ENCODE data around the gene FGF21. TPM values are rescaled to one million over a fixed set of nuclear protein-coding genes. Genes with fewer than 3 reads are reported as not detected.
A peak's percentile ranks its signal among the peaks of the same experiment; 100 is the strongest.
"Not testable (repeated sequence)": the region's sequence is repeated elsewhere in the genome, so short reads cannot be mapped to it uniquely, and the experiment has no call there.

Gene FGF21
- total and polyA plus RNA-seq, 7 experiments from 2014 or later: not detected

- Histone ChIP-seq H3K4me1 (ENCODE audit: control insufficient read depth in 2 of 2, insufficient read depth in 2 of 2, low read length in 2 of 2) (peaks cover 11 to 12% of the 10 kb centered on the region in 2 donors), H3K4me3 (ENCODE audit: low read length) (peak overlapping the region; percentile 95), H3K27ac (ENCODE audit: low read depth, low read length) (peak overlapping the region; percentile 79), H3K36me3 (ENCODE audit: control insufficient read depth in 2 of 3, insufficient read depth in 3 of 3, low read length in 3 of 3) (peaks cover 0 to 4% (median 0%) of the 10 kb centered on the region in 3 experiments), H3K9me3 (ENCODE audit: control insufficient read depth in 2 of 3, low read length in 3 of 3) (no peaks in the 10 kb centered on the region), H3K27me3 (ENCODE audit: control insufficient read depth in 2 of 2, insufficient read depth in 2 of 2, low read length in 2 of 2) (no peaks in the 10 kb centered on the region)
- peaks cover 0 to 8% (median 0%) of the 10 kb centered on the region in 5 donors for H3K36me3 Mint-ChIP-seq
- peak overlapping the region in 8 of 9 donors; percentile 26 to 87 (median 70) for H3K27ac Mint-ChIP-seq
- H3K9me3 Mint-ChIP-seq: peaks cover 0 to 2% (median 0%) of the 10 kb centered on the region in 11 donors
- peak overlapping the region; percentile 75 to 91 (median 86) for H3K4me3 Mint-ChIP-seq
- CTCF ChIA-PET: interaction anchor here (1.0 kb wide), 1 partner anchor 24 kb away, joined by 3 read pairs; no protein-coding TSS in a partner anchor
- H3K27me3 Mint-ChIP-seq: no peaks in the 10 kb centered on the region
- ATAC-seq (no peak), DNase-seq (no peak)
- POLR2A ChIA-PET: interaction anchor here (0.9 to 3.8 kb wide), 6 partner anchors 10 to 251 kb away, joined by 3 to 21 read pairs (median 3); partner anchors contain the start of genes CA11, RPL18 and SPHK2
- peaks cover 9 to 24% (median 20%) of the 10 kb centered on the region in 7 donors for H3K4me1 Mint-ChIP-seq
- intact Hi-C loops (cut with micrococcal nuclease): loop anchor here (1.0 to 5.0 kb wide), 13 partner anchors 10 to 370 kb away; partner anchors contain the start of genes DBP (in 2 of the 2), GYS1 (in 2 of the 2), RUVBL2 (in 2 of the 2) and CA11 (in 1 of the 2)
Measured at GRCh38 chr19:48714759-48715675, 40.3 kb upstream of the FGF21 start.

- peaks cover 0 to 4% (median 0%) of the 10 kb centered on the region in 3 experiments for H3K36me3 ChIP-seq (ENCODE audit: control insufficient read depth in 2 of 3, insufficient read depth in 3 of 3, low read length in 3 of 3)
- ChIA-PET CTCF (no interaction called here), POLR2A (interaction anchor here (3.8 kb wide), 1 partner anchor 10 kb away, joined by 21 read pairs; no protein-coding TSS in a partner anchor)
- no peaks in the 10 kb centered on the region for H3K27me3 ChIP-seq (ENCODE audit: control insufficient read depth in 2 of 2, insufficient read depth in 2 of 2, low read length in 2 of 2)
- intact Hi-C loops (cut with micrococcal nuclease): loop anchor here (2.0 kb wide), 2 partner anchors 223 to 247 kb away; partner anchors contain the start of gene CYTH2 (in 1 of the 2)
- peak overlapping the region in 7 of 10 donors; percentile 21 to 88 (median 47) for H3K4me3 Mint-ChIP-seq
- H3K27me3 Mint-ChIP-seq: no peaks in the 10 kb centered on the region
- H3K4me1 ChIP-seq (ENCODE audit: control insufficient read depth in 2 of 2, insufficient read depth in 2 of 2, low read length in 2 of 2): peaks cover 11 to 12% of the 10 kb centered on the region in 2 donors
- H3K4me1 Mint-ChIP-seq: peaks cover 13 to 28% (median 23%) of the 10 kb centered on the region in 7 donors
- DNase-seq: no peak
- no peak overlapping the region for H3K27ac ChIP-seq (ENCODE audit: low read depth, low read length)
- H3K36me3 Mint-ChIP-seq: peaks cover 0 to 8% (median 0%) of the 10 kb centered on the region in 5 donors
- no peak overlapping the region for H3K4me3 ChIP-seq (ENCODE audit: low read length)
- no peaks in the 10 kb centered on the region for H3K9me3 ChIP-seq (ENCODE audit: control insufficient read depth in 2 of 3, low read length in 3 of 3)
- H3K27ac Mint-ChIP-seq: peak overlapping the region in 1 of 9 donors; percentile 88
- peaks cover 0 to 2% (median 0%) of the 10 kb centered on the region in 11 donors for H3K9me3 Mint-ChIP-seq
- no peak for ATAC-seq
Measured at GRCh38 chr19:48715681-48716171, 39.6 kb upstream of the FGF21 start.

GRCh38 chr19:48716562-48717291, 38.6 kb upstream of the FGF21 start:
- H3K36me3 Mint-ChIP-seq: peaks cover 0 to 2% (median 0%) of the 10 kb centered on the region in 5 donors
- H3K4me3 Mint-ChIP-seq: peak overlapping the region in 6 of 10 donors; percentile 4 to 60 (median 34)
- no peaks in the 10 kb centered on the region for H3K9me3 Mint-ChIP-seq
- no peak overlapping the region for H3K27ac ChIP-seq (ENCODE audit: low read depth, low read length)
- peaks cover 17% of the 10 kb centered on the region in 2 donors for H3K4me1 ChIP-seq (ENCODE audit: control insufficient read depth in 2 of 2, insufficient read depth in 2 of 2, low read length in 2 of 2)
- peaks cover 19 to 35% (median 28%) of the 10 kb centered on the region in 7 donors for H3K4me1 Mint-ChIP-seq
- H3K9me3 ChIP-seq (ENCODE audit: control insufficient read depth in 2 of 3, low read length in 3 of 3): no peaks in the 10 kb centered on the region
- ATAC-seq (no peak), DNase-seq (no peak)
- ChIA-PET POLR2A (interaction anchor here (3.8 kb wide), 1 partner anchor 9 kb away, joined by 21 read pairs; no protein-coding TSS in a partner anchor), CTCF (interaction anchor here (0.8 kb wide), 1 partner anchor 31 kb away, joined by 3 read pairs; no protein-coding TSS in a partner anchor)
- intact Hi-C loops (cut with micrococcal nuclease): no loop called here
- H3K27me3 Mint-ChIP-seq: no peaks in the 10 kb centered on the region
- H3K27me3 ChIP-seq (ENCODE audit: control insufficient read depth in 2 of 2, insufficient read depth in 2 of 2, low read length in 2 of 2): no peaks in the 10 kb centered on the region
- no peak overlapping the region for H3K4me3 ChIP-seq (ENCODE audit: low read length)
- peak overlapping the region in 4 of 9 donors; percentile 32 to 82 (median 64) for H3K27ac Mint-ChIP-seq
- peaks cover 0 to 4% (median 0%) of the 10 kb centered on the region in 3 experiments for H3K36me3 ChIP-seq (ENCODE audit: control insufficient read depth in 2 of 3, insufficient read depth in 3 of 3, low read length in 3 of 3)

- DNase-seq; CTCF ChIA-PET; ATAC-seq; H3K4me3 ChIP-seq (ENCODE audit: low read length); H3K27me3 Mint-ChIP-seq; H3K27me3 ChIP-seq (ENCODE audit: control insufficient read depth in 2 of 2, insufficient read depth in 2 of 2, low read length in 2 of 2); H3K27ac Mint-ChIP-seq; H3K36me3 Mint-ChIP-seq; intact Hi-C loops (cut with micrococcal nuclease); H3K9me3 Mint-ChIP-seq; H3K9me3 ChIP-seq (ENCODE audit: control insufficient read depth in 2 of 3, low read length in 3 of 3); H3K36me3 ChIP-seq (ENCODE audit: control insufficient read depth in 2 of 3, insufficient read depth in 3 of 3, low read length in 3 of 3); POLR2A ChIA-PET; H3K27ac ChIP-seq (ENCODE audit: low read depth, low read length): not testable (repeated sequence)
- peaks cover 14 to 31% (median 24%) of the 10 kb centered on the region in 7 donors for H3K4me1 Mint-ChIP-seq
- H3K4me1 ChIP-seq (ENCODE audit: control insufficient read depth in 2 of 2, insufficient read depth in 2 of 2, low read length in 2 of 2): peaks cover 13 to 15% of the 10 kb centered on the region in 2 donors
- peak overlapping the region in 1 of 10 donors; percentile 43 for H3K4me3 Mint-ChIP-seq
Measured at GRCh38 chr19:48718106-48718505, 37.2 kb upstream of the FGF21 start.

- no peaks in the 10 kb centered on the region for H3K27me3 Mint-ChIP-seq
- no peaks in the 10 kb centered on the region for H3K36me3 Mint-ChIP-seq
- no peak overlapping the region for H3K4me3 ChIP-seq (ENCODE audit: low read length)
- no peaks in the 10 kb centered on the region for H3K27me3 ChIP-seq (ENCODE audit: control insufficient read depth in 2 of 2, insufficient read depth in 2 of 2, low read length in 2 of 2)
- peak overlapping the region in 1 of 9 donors; percentile 63 for H3K27ac Mint-ChIP-seq
- peaks cover 0 to 1% (median 0%) of the 10 kb centered on the region in 3 experiments for H3K36me3 ChIP-seq (ENCODE audit: control insufficient read depth in 2 of 3, insufficient read depth in 3 of 3, low read length in 3 of 3)
- no peak for DNase-seq
- ATAC-seq: no peak
- H3K4me3 Mint-ChIP-seq: peak overlapping the region in 3 of 10 donors; percentile 4 to 17 (median 17)
- H3K4me1 Mint-ChIP-seq: peaks cover 12 to 25% (median 22%) of the 10 kb centered on the region in 7 donors
- H3K4me1 ChIP-seq (ENCODE audit: control insufficient read depth in 2 of 2, insufficient read depth in 2 of 2, low read length in 2 of 2): peaks cover 8 to 9% of the 10 kb centered on the region in 2 donors
- no peaks in the 10 kb centered on the region for H3K9me3 Mint-ChIP-seq
- H3K27ac ChIP-seq (ENCODE audit: low read depth, low read length): no peak overlapping the region
- CTCF ChIA-PET: no interaction called here
- POLR2A ChIA-PET: no interaction called here
- intact Hi-C loops (cut with micrococcal nuclease): no loop called here
- H3K9me3 ChIP-seq (ENCODE audit: control insufficient read depth in 2 of 3, low read length in 3 of 3): no peaks in the 10 kb centered on the region
Measured at GRCh38 chr19:48718711-48719231, 36.6 kb upstream of the FGF21 start.
